Measurements from ENCODE around the gene PYY.

- TF ChIP-seq CTCF (IDR thresholded peaks at IDR 0.05): no peak
- TF ChIP-seq POLR2A (IDR thresholded peaks at IDR 0.05): no peak
These were observed 12.5 kb upstream of the PYY start for GRCh38 chr17:43966276-43966675.

Measured in upper lobe of left lung (tissue), 4 donors.